HG03108 (cell line): ENCODE results near the gene TMCC1.

ENCODE experiments used
- ATAC-seq: cut with Tn5 transposase; IDR thresholded peaks from one replicate; pipeline ENCODE4 v1.9.1; 2021; ENCODE audit warnings: moderate library complexity; ENCODE audit not compliant: unreplicated experiment

Gene TMCC1

GRCh38 chr3:129627350-129628168 lies 266.0 kb downstream of the TMCC1 start:
- peak; percentile 10 for ATAC-seq

GRCh38 chr3:129626744-129627349 lies 266.7 kb downstream of the TMCC1 start:
- ATAC-seq: peak; percentile 96

GRCh38 chr3:129625072-129625874 lies 268.2 kb downstream of the TMCC1 start:
- ATAC-seq: no peak

GRCh38 chr3:129624347-129625071 lies 269.0 kb downstream of the TMCC1 start:
- no peak for ATAC-seq

GRCh38 chr3:129623447-129624118 lies 269.9 kb downstream of the TMCC1 start:
- no peak for ATAC-seq

- no peak for ATAC-seq
Measured at GRCh38 chr3:129622933-129623332, 270.6 kb downstream of the TMCC1 start.

- ATAC-seq: no peak
Measured at GRCh38 chr3:129622226-129622874, 271.2 kb downstream of the TMCC1 start.

GRCh38 chr3:129621626-129622225 lies 271.8 kb downstream of the TMCC1 start:
- ATAC-seq: no peak

- no peak for ATAC-seq
Measured at GRCh38 chr3:129620828-129621559, 272.5 kb downstream of the TMCC1 start.

GRCh38 chr3:129619726-129620162 lies 273.8 kb downstream of the TMCC1 start:
- no peak for ATAC-seq

- no peak for ATAC-seq
Measured at GRCh38 chr3:129618901-129619671, 274.4 kb downstream of the TMCC1 start.

- ATAC-seq: no peak
Measured at GRCh38 chr3:129618186-129618820, 275.2 kb downstream of the TMCC1 start.

- no peak for ATAC-seq
Measured at GRCh38 chr3:129617381-129618185, 275.9 kb downstream of the TMCC1 start.

- no peak for ATAC-seq
Measured at GRCh38 chr3:129616713-129617112, 276.8 kb downstream of the TMCC1 start.

- no peak for ATAC-seq
Measured at GRCh38 chr3:129616291-129616690, 277.2 kb downstream of the TMCC1 start.

GRCh38 chr3:129615751-129616281 lies 277.7 kb downstream of the TMCC1 start:
- ATAC-seq: no peak
